Mucosa of descending colon (tissue), 3 donors: Measurements from ENCODE around the gene THOP1. TPM values are rescaled to one million over a fixed set of nuclear protein-coding genes. Genes with fewer than 3 reads are reported as not detected.

Experiments used
- ATAC-seq: fragments of 200-7000 bp; cut with Tn5 transposase; one replicate; pipeline ENCODE4 v1.9.1; 2020; ENCODE audit warnings: mild to moderate bottlenecking, moderate library complexity
- DNase-seq, 3 donors: peaks; one replicate each; pipeline ENCODE4 v3.0.0-alpha.2; 2020
- H3K36me3 ChIP-seq: fragments of 200-600 bp; one replicate; pipeline ENCODE4 v1.8.0; 2021; ENCODE audit warnings: low read depth, mild to moderate bottlenecking
- H3K4me1 ChIP-seq: fragments of 200-600 bp; one replicate; pipeline ENCODE4 v1.8.0; 2021; ENCODE audit warnings: low read depth, mild to moderate bottlenecking
- H3K4me3 ChIP-seq: fragments of 200-600 bp; one replicate; pipeline ENCODE4 v1.8.0; 2021; ENCODE audit warnings: mild to moderate bottlenecking
- H3K9me3 ChIP-seq: fragments of 200-600 bp; one replicate; pipeline ENCODE4 v1.8.0; 2021; ENCODE audit warnings: mild to moderate bottlenecking
- intact Hi-C, 2 donors: fragments of 100-400 bp; cut with DNase I in 1 of 2; cut with micrococcal nuclease in 1 of 2; formaldehyde crosslinking; loops; one replicate each; pipeline versions ENCODE4 v1.11.0 to v1.11.1; 2022; cut with DNase I, micrococcal nuclease
- total RNA-seq, 3 donors: library from RNA; stranded (reverse); fragmentation: NEBNext Ultra II Directional in 2 of 3; extraction: Animal tissue kit (Norgen Biotek cat#: 25700) in 2 of 3; gene quantifications; one replicate each; pipeline versions ENCODE4 v1.2.1 to v1.2.4, GENCODE V29; 2021 to 2023
- TF ChIP-seq, protein P1 (sequence below): fragments of 200-600 bp; IDR thresholded peaks from one replicate; pipeline ENCODE4 v1.8.0; 2022; ENCODE audit warnings: antibody characterized with exemption, mild to moderate bottlenecking
- donor health status: DM: no; HTN: no; CAD: no; lungs with moderate emphysema.
- donor health status: DM: no; HTN: no; CAD: no.
- donor health status: DM: no; HTN: yes; CAD: no.

THOP1 gene
- total RNA-seq, 3 donors from 2014 or later, result 38.5 to 53.1 (median 46.6) TPM

GRCh38 chr19:2755448-2755705 is 29.9 kb upstream of the THOP1 start:
- H3K4me1 ChIP-seq, result no peaks in the 10 kb centered on the region
- H3K9me3 ChIP-seq, result no peaks in the 10 kb centered on the region
- DNase-seq, result no peak
- TF ChIP-seq, protein P1, sequence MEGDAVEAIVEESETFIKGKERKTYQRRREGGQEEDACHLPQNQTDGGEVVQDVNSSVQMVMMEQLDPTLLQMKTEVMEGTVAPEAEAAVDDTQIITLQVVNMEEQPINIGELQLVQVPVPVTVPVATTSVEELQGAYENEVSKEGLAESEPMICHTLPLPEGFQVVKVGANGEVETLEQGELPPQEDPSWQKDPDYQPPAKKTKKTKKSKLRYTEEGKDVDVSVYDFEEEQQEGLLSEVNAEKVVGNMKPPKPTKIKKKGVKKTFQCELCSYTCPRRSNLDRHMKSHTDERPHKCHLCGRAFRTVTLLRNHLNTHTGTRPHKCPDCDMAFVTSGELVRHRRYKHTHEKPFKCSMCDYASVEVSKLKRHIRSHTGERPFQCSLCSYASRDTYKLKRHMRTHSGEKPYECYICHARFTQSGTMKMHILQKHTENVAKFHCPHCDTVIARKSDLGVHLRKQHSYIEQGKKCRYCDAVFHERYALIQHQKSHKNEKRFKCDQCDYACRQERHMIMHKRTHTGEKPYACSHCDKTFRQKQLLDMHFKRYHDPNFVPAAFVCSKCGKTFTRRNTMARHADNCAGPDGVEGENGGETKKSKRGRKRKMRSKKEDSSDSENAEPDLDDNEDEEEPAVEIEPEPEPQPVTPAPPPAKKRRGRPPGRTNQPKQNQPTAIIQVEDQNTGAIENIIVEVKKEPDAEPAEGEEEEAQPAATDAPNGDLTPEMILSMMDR, result no peak
- ATAC-seq, result no peak
- H3K36me3 ChIP-seq, result no peaks in the 10 kb centered on the region
- intact Hi-C loops, result no loop called here
- H3K4me3 ChIP-seq, result no peak overlapping the region

GRCh38 chr19:2755811-2756210 is 29.5 kb upstream of the THOP1 start:
- ATAC-seq (no peak), DNase-seq (no peak)
- Histone ChIP-seq H3K36me3 (no peaks in the 10 kb centered on the region), H3K4me1 (no peaks in the 10 kb centered on the region), H3K9me3 (no peaks in the 10 kb centered on the region), H3K4me3 (no peak overlapping the region)
- intact Hi-C loops, result no loop called here
- TF ChIP-seq, protein P1, result no peak

GRCh38 chr19:2756477-2756876 is 28.8 kb upstream of the THOP1 start:
- H3K4me1 ChIP-seq, result no peaks in the 10 kb centered on the region
- intact Hi-C loops, result no loop called here
- DNase-seq, result no peak

DNA sequence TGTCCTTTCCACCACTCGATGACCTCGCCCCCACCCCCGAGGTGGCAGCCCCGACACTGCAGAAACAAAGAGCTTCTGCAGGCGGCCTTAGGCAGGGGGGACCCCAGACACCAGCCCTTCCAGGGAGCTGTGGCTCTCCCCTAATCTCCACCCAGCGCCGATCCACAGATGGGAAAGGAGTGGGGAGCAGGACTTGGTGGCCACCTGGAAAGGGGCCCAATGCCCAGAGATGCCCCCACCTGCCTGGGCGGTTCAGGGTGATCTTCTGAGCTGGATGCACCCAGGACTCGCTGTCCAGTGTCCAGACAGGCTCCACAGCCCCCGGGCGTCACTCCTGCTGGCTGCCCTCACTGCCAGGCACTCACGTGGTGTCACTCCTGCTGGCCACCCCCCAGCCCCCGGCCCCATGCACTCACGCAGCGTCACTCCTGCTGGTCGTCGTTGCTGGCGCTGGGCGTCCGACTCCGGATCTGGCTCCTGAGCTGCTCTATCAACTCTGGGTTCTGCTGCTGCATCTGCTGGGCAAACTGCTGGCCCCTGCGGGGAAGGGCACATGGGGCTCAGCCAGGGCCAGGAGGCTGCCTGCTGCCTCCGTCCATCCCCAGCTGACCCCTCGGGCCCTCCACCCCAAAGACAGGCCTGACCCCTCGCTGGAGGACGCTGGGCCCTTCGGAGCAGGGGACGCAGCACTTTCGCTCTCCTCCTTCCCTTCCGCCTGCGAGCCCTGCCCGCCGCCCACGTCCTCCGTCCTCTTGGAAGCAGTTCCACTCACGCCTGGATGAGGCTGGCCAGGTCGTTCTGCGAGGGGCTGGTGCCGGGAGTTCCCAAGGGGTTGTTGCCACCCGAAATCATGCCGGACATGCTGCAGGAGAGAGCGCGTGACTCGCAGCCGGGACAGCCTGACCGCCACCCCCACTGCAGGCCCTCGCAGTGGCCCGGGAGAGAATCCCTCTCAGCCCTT is 28.1 kb upstream of the THOP1 start:
- H3K4me3 ChIP-seq, result no peak overlapping the region
- intact Hi-C loops, result no loop called here
- H3K36me3 ChIP-seq, result no peaks in the 10 kb centered on the region
- TF ChIP-seq, protein P1, result no peak
- H3K9me3 ChIP-seq, result no peaks in the 10 kb centered on the region
- DNase-seq, result no peak
- no peaks in the 10 kb centered on the region for H3K4me1 ChIP-seq
- ATAC-seq, result no peak

More at GRCh38 chr19:2756477-2756876, 28.8 kb upstream of the THOP1 start:
- H3K9me3 ChIP-seq, result no peaks in the 10 kb centered on the region
- no peaks in the 10 kb centered on the region for H3K36me3 ChIP-seq
- no peak for ATAC-seq
- no peak overlapping the region for H3K4me3 ChIP-seq
- TF ChIP-seq, protein P1, result no peak

GRCh38 chr19:2758601-2759313 is 26.5 kb upstream of the THOP1 start:
- ATAC-seq, result no peak
- Histone ChIP-seq H3K4me1 (no peaks in the 10 kb centered on the region), H3K36me3 (no peaks in the 10 kb centered on the region), H3K4me3 (no peak overlapping the region), H3K9me3 (no peaks in the 10 kb centered on the region)
- intact Hi-C loops, result no loop called here
- DNase-seq, result no peak
- TF ChIP-seq, protein P1, result no peak
